ENCODE data around the gene GCN1. TPM values are rescaled to one million over a fixed set of nuclear protein-coding genes. Genes with fewer than 3 reads are reported as not detected.
"Not testable (repeated sequence)": the region's sequence is repeated elsewhere in the genome, so short reads cannot be mapped to it uniquely, and the experiment has no call there.

The GCN1 gene
- total and polyA plus RNA-seq, 7 experiments from 2014 or later, result 20.3 to 142 (median 122) TPM

DNA sequence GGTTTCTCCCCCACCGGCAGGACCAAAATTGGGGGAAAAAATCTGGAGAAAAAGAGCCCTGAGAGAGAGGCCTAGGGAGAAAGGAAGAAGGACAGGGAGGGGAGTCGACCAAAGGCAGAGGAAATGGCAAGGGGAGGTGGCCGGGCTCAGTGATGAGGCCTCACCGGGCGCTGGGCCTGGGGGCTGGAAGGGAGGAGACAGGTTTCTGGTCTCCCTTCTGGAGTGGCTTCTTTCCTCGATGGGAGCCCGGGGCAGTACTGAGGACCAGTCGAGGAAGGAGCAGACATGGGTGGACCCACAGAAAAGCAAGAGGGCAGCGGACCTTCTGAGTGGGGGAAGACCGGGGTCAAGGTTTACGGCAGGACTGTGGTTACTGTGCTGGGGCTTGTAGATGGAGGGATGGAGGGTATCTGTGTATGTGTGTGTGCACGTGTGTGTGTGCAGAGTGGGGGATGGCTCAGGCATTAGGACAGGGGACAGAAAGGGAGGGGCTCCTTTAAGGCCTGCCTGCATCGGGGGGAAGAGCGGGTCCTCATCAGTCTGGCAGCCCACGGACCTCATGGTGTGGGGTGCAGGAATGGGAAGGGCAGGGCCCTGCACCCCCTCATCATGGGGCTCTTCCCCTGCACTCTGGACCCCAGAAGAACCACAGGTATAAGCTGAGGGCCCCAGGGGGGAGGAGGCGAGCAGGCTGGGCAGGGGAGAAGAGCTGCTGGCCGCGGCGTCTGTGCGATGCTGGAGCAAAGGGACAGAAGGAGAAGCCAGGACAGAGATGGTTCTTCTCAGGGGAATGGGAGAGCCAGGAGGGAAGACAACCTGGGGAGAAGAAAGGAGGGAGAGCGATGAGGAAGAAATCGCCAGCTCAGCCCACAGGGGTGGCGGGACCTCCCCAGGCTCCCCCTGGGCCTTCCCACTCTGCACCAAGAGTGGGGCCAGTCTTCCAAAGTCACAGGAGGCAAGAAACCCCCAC, 21.5 kb upstream of the GCN1 start:
- Histone ChIP-seq H3K4me1 (ENCODE audit: control insufficient read depth in 2 of 2, insufficient read depth in 2 of 2, low read length in 2 of 2) (no peaks in the 10 kb centered on the region), H3K4me3 (ENCODE audit: low read length) (no peak overlapping the region), H3K9me3 (ENCODE audit: control insufficient read depth in 2 of 3, low read length in 3 of 3) (no peaks in the 10 kb centered on the region), H3K36me3 (ENCODE audit: control insufficient read depth in 2 of 3, insufficient read depth in 3 of 3, low read length in 3 of 3) (peaks cover 30 to 96% (median 34%) of the 10 kb centered on the region in 3 experiments), H3K27ac (ENCODE audit: low read depth, low read length) (no peak overlapping the region), H3K27me3 (ENCODE audit: control insufficient read depth in 2 of 2, insufficient read depth in 2 of 2, low read length in 2 of 2) (no peaks in the 10 kb centered on the region)
- Mint-ChIP-seq H3K9me3 (no peaks in the 10 kb centered on the region), H3K27ac (peak overlapping the region in 4 of 9 donors; percentile 33 to 93 (median 56)), H3K4me3 (no peak overlapping the region), H3K4me1 (peaks cover 0 to 8% (median 0%) of the 10 kb centered on the region in 7 donors), H3K27me3 (no peaks in the 10 kb centered on the region), H3K36me3 (peaks cover 0 to 31% (median 6%) of the 10 kb centered on the region in 5 donors)
- intact Hi-C loops (cut with micrococcal nuclease), result no loop called here
- ChIA-PET CTCF (no interaction called here), POLR2A (no interaction called here)
- ATAC-seq (no peak), DNase-seq (no peak)

DNA sequence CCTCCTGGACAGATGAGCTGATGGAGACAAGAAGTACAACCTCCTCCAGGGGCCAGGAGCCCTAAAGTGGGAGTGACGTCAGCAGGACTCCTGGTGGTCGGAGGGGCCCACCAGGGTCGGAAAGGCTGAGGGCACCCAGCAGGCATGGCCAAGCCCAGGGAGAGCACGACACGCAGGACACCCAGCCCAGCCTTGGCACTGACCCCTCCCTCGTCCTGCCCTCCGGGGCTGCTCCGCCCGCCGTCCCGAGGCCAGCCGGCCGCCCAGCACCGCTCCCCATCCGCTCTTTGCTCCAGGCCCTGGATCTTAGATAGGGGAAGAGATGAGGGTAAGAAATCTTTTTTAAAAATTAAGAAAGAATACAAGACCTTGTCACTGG, 20.8 kb upstream of the GCN1 start:
- POLR2A ChIA-PET, result interaction anchor here (1.0 kb wide), 1 partner anchor 15 kb away, joined by 4 read pairs; the partner anchor contains the start of gene RPLP0
- Mint-ChIP-seq H3K4me3 (no peak overlapping the region), H3K27me3 (no peaks in the 10 kb centered on the region), H3K4me1 (peaks cover 0 to 8% (median 0%) of the 10 kb centered on the region in 7 donors), H3K9me3 (no peaks in the 10 kb centered on the region), H3K36me3 (peaks cover 0 to 35% (median 10%) of the 10 kb centered on the region in 5 donors), H3K27ac (peak overlapping the region in 1 of 9 donors; percentile 93)
- intact Hi-C loops (cut with micrococcal nuclease), result no loop called here
- H3K9me3 ChIP-seq (ENCODE audit: control insufficient read depth in 2 of 3, low read length in 3 of 3), result no peaks in the 10 kb centered on the region
- H3K36me3 ChIP-seq (ENCODE audit: control insufficient read depth in 2 of 3, insufficient read depth in 3 of 3, low read length in 3 of 3), result peaks cover 27 to 96% (median 28%) of the 10 kb centered on the region in 3 experiments
- H3K4me1 ChIP-seq (ENCODE audit: control insufficient read depth in 2 of 2, insufficient read depth in 2 of 2, low read length in 2 of 2), result no peaks in the 10 kb centered on the region
- H3K27ac ChIP-seq (ENCODE audit: low read depth, low read length), result no peak overlapping the region
- CTCF ChIA-PET, result no interaction called here
- ATAC-seq, result no peak
- H3K27me3 ChIP-seq (ENCODE audit: control insufficient read depth in 2 of 2, insufficient read depth in 2 of 2, low read length in 2 of 2), result no peaks in the 10 kb centered on the region
- no peak overlapping the region for H3K4me3 ChIP-seq (ENCODE audit: low read length)
- no peak for DNase-seq

DNA sequence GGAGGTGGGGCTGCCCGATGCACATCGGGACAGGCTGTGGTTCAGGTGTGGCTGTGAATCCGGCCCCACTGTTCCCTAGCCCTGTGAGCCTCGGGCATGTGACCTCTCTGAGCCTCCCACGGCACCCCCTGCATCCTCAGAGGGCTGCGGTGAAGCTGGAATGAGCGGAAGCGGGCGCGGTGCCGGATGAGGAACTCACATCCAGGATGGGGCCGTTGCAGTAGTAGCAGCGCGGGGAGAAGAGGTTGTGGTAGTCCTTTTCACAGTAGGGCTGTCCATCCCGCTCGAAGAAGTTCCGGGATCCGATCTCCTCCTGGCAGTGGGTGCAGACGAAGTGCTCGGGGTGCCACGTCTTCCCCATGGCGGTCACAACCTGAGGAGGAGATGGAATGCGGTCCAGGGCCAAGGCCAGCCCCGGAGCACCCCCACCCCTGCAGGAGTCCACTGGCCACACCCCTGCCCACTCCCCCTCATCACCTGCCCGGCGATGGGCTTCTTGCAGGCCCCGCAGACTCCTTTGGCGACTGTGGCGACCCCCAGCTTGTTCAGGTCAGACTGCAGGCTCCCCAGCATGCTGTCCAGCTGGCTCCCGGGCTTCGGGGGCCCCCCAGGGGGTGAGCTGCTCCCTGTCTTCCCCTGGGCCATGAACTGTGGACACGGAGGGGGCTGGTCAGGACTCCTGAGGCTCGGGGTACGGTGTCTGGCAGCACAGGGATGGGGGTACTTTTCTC, 20.3 kb upstream of the GCN1 start:
- ChIA-PET CTCF (no interaction called here), POLR2A (interaction anchor here (1.0 kb wide), 1 partner anchor 14 kb away, joined by 4 read pairs; the partner anchor contains the start of gene RPLP0)
- Histone ChIP-seq H3K4me3 (ENCODE audit: low read length) (no peak overlapping the region), H3K36me3 (ENCODE audit: control insufficient read depth in 2 of 3, insufficient read depth in 3 of 3, low read length in 3 of 3) (peaks cover 23 to 96% (median 28%) of the 10 kb centered on the region in 3 experiments), H3K27me3 (ENCODE audit: control insufficient read depth in 2 of 2, insufficient read depth in 2 of 2, low read length in 2 of 2) (no peaks in the 10 kb centered on the region), H3K4me1 (ENCODE audit: control insufficient read depth in 2 of 2, insufficient read depth in 2 of 2, low read length in 2 of 2) (no peaks in the 10 kb centered on the region), H3K27ac (ENCODE audit: low read depth, low read length) (no peak overlapping the region), H3K9me3 (ENCODE audit: control insufficient read depth in 2 of 3, low read length in 3 of 3) (no peaks in the 10 kb centered on the region)
- Mint-ChIP-seq H3K36me3 (peaks cover 0 to 35% (median 10%) of the 10 kb centered on the region in 5 donors), H3K9me3 (no peaks in the 10 kb centered on the region), H3K4me3 (no peak overlapping the region), H3K27ac (no peak overlapping the region), H3K4me1 (peaks cover 0 to 4% (median 0%) of the 10 kb centered on the region in 7 donors), H3K27me3 (no peaks in the 10 kb centered on the region)
- ATAC-seq (no peak), DNase-seq (no peak)
- intact Hi-C loops (cut with micrococcal nuclease), result no loop called here

DNA sequence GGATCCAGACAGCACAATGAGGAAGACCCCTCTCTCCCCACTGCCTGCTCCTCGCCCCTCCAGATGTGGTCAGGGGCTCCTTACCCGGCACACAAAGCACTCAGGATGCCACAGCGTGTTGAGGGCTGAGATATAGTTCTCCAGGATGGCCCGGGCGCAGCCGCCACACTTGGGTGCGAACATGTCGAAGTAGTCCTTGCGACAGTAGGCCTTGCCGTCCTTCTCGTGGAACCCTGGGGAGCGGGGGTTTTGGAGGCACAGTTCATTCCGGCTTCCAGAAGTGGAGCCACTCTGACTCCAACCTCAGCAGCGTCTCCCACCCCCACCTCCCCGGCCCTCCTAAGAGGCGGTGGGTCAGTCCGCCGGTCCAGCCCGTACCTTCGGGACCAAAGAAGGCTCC, 19.2 kb upstream of the GCN1 start:
- Histone ChIP-seq H3K27me3 (ENCODE audit: control insufficient read depth in 2 of 2, insufficient read depth in 2 of 2, low read length in 2 of 2) (no peaks in the 10 kb centered on the region), H3K27ac (ENCODE audit: low read depth, low read length) (no peak overlapping the region), H3K4me1 (ENCODE audit: control insufficient read depth in 2 of 2, insufficient read depth in 2 of 2, low read length in 2 of 2) (no peaks in the 10 kb centered on the region), H3K4me3 (ENCODE audit: low read length) (no peak overlapping the region), H3K9me3 (ENCODE audit: control insufficient read depth in 2 of 3, low read length in 3 of 3) (no peaks in the 10 kb centered on the region), H3K36me3 (ENCODE audit: control insufficient read depth in 2 of 3, insufficient read depth in 3 of 3, low read length in 3 of 3) (peaks cover 13 to 88% (median 24%) of the 10 kb centered on the region in 3 experiments)
- H3K27me3 Mint-ChIP-seq, result no peaks in the 10 kb centered on the region
- H3K27ac Mint-ChIP-seq, result peak overlapping the region in 1 of 9 donors; percentile 26
- no peak for ATAC-seq
- ChIA-PET CTCF (no interaction called here), POLR2A (no interaction called here)
- no peaks in the 10 kb centered on the region for H3K9me3 Mint-ChIP-seq
- peaks cover 0 to 33% (median 10%) of the 10 kb centered on the region in 5 donors for H3K36me3 Mint-ChIP-seq
- intact Hi-C loops (cut with micrococcal nuclease), result no loop called here
- DNase-seq, result no peak
- H3K4me1 Mint-ChIP-seq, result peaks cover 0 to 4% (median 0%) of the 10 kb centered on the region in 7 donors
- no peak overlapping the region for H3K4me3 Mint-ChIP-seq

DNA sequence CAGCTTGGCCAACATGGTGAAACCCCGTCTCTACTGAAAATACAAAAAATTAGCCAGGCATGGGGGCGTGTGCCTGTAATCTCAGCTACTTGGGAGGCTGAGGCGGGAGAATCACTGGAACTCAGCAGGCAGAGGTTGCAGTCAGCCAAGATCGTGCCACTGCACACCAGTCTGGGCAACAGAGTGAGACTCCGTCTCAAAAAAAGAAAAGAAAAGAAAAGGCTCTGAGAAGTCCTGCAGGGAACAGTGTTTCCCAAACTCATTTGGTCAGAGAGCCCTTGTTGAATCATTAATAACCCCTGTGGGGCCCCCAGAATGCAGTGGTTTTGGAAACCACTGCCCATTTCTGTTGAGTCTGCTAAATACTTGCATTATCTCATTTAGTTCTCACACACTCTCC, 18.7 kb upstream of the GCN1 start:
- peaks cover 0 to 29% (median 10%) of the 10 kb centered on the region in 5 donors for H3K36me3 Mint-ChIP-seq
- not testable (repeated sequence) for H3K27ac Mint-ChIP-seq

DNA sequence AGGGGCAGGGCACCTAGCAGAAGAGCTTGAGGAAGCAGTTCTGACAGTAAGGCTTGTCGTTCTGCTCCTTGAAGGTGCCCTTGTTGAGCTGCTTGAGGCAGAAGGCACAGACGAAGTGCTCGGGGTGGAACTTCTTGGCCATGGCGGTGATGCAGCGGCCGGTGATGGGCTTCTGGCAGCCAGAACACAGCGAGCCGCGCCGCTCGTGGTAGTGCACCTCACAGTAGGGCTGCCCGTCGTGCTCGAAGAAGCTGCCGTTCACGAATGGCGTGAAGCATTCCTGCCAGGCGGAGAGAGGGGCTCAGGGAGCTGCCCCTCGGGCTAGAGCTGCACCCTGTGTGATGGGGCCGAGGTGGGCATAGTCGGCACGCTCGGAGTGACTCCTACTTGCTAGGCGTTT, 17.8 kb upstream of the GCN1 start:
- H3K4me3 Mint-ChIP-seq, result no peak overlapping the region
- POLR2A ChIA-PET, result interaction anchor here (0.5 to 1.4 kb wide), 3 partner anchors 12 to 102 kb away, joined by 3 to 6 read pairs (median 3); partner anchors contain the start of gene RPLP0
- H3K4me1 Mint-ChIP-seq, result peaks cover 0 to 3% (median 0%) of the 10 kb centered on the region in 7 donors
- no peak overlapping the region for H3K27ac ChIP-seq (ENCODE audit: low read depth, low read length)
- H3K27me3 ChIP-seq (ENCODE audit: control insufficient read depth in 2 of 2, insufficient read depth in 2 of 2, low read length in 2 of 2), result no peaks in the 10 kb centered on the region
- no peak overlapping the region for H3K4me3 ChIP-seq (ENCODE audit: low read length)
- H3K36me3 ChIP-seq (ENCODE audit: control insufficient read depth in 2 of 3, insufficient read depth in 3 of 3, low read length in 3 of 3), result peaks cover 9 to 81% (median 19%) of the 10 kb centered on the region in 3 experiments
- H3K4me1 ChIP-seq (ENCODE audit: control insufficient read depth in 2 of 2, insufficient read depth in 2 of 2, low read length in 2 of 2), result no peaks in the 10 kb centered on the region
- ATAC-seq, result no peak
- no peak for DNase-seq
- peak overlapping the region in 1 of 9 donors; percentile 57 for H3K27ac Mint-ChIP-seq
- no peaks in the 10 kb centered on the region for H3K27me3 Mint-ChIP-seq
- H3K9me3 Mint-ChIP-seq, result no peaks in the 10 kb centered on the region
- H3K9me3 ChIP-seq (ENCODE audit: control insufficient read depth in 2 of 3, low read length in 3 of 3), result no peaks in the 10 kb centered on the region
- peaks cover 0 to 34% (median 10%) of the 10 kb centered on the region in 5 donors for H3K36me3 Mint-ChIP-seq
- intact Hi-C loops (cut with micrococcal nuclease), result no loop called here
- CTCF ChIA-PET, result interaction anchor here (0.9 kb wide), 1 partner anchor 112 kb away, joined by 6 read pairs; no protein-coding TSS in a partner anchor

More for the DNA sequence above, 18.7 kb upstream of the GCN1 start:
- intact Hi-C loops (cut with micrococcal nuclease); H3K27me3 ChIP-seq (ENCODE audit: control insufficient read depth in 2 of 2, insufficient read depth in 2 of 2, low read length in 2 of 2); H3K27me3 Mint-ChIP-seq; H3K9me3 ChIP-seq (ENCODE audit: control insufficient read depth in 2 of 3, low read length in 3 of 3); H3K27ac ChIP-seq (ENCODE audit: low read depth, low read length); H3K4me3 Mint-ChIP-seq; DNase-seq; H3K9me3 Mint-ChIP-seq; CTCF ChIA-PET; H3K4me1 ChIP-seq (ENCODE audit: control insufficient read depth in 2 of 2, insufficient read depth in 2 of 2, low read length in 2 of 2); ATAC-seq; H3K4me1 Mint-ChIP-seq; H3K4me3 ChIP-seq (ENCODE audit: low read length): not testable (repeated sequence)
- H3K36me3 ChIP-seq (ENCODE audit: control insufficient read depth in 2 of 3, insufficient read depth in 3 of 3, low read length in 3 of 3), result peaks cover 9 to 82% (median 19%) of the 10 kb centered on the region in 3 experiments
- POLR2A ChIA-PET, result interaction anchor here (0.6 to 1.4 kb wide), 3 partner anchors 13 to 57 kb away, joined by 3 to 6 read pairs (median 3); partner anchors contain the start of gene RPLP0
